SU-DHL-6 (cell line): ENCODE measurements around the gene GAGE10.

ENCODE experiments used
- CTCF ChIP-seq: fragments of 200-600 bp; sonication (generic); IDR thresholded peaks from one replicate; pipeline ENCODE4 v1.5.1; 2017; ENCODE audit warnings: antibody characterized with exemption, mild to moderate bottlenecking, low read length, moderate library complexity; ENCODE audit not compliant: insufficient read depth, poor library complexity, severe bottlenecking
- EZH2phosphoT487 ChIP-seq: fragments of 200-600 bp; sonication (generic), shearing (Covaris generic); conservative IDR thresholded peaks from 2 replicates; pipeline ENCODE4 v1.6.1; 2018; ENCODE audit warnings: mild to moderate bottlenecking, antibody characterized with exemption, low read length, moderate library complexity, mixed read lengths

- TF ChIP-seq CTCF (no peak), EZH2phosphoT487 (no peak)
Measured at GRCh38 chrX:49264460-49264859, 39.0 kb upstream of the GAGE10 start, which contains the start of gene FOXP3.
